Right kidney (tissue), 1 donor: Measurements from ENCODE around the gene OR2H2.

ENCODE experiments used
- DNase-seq: peaks from one replicate; pipeline ENCODE4 v3.0.0-alpha.2; 2016

Gene OR2H2

GRCh38 chr6:29630315-29630714, 45.4 kb downstream of the OR2H2 start:
- DNase-seq: no peak

- DNase-seq: no peak
These were observed 46.4 kb downstream of the OR2H2 start for GRCh38 chr6:29631209-29631810.

GRCh38 chr6:29631860-29632731, 47.2 kb downstream of the OR2H2 start:
- peak; percentile 63 for DNase-seq

- peak; percentile 87 for DNase-seq
These were observed 48.0 kb downstream of the OR2H2 start, which contains the start of gene GABBR1 for GRCh38 chr6:29632789-29633533. TSS of gene GABBR1 (minus strand) at chr6:29633183. CDS start at chr6:29632385, 798 bp downstream.

- DNase-seq: no peak
These were observed 48.6 kb downstream of the OR2H2 start for GRCh38 chr6:29633534-29633905.

GRCh38 chr6:29637247-29637646, 52.3 kb downstream of the OR2H2 start:
- DNase-seq: no peak
